Measurements from ENCODE around the gene JAK1. TPM values are rescaled to one million over a fixed set of nuclear protein-coding genes. Genes with fewer than 3 reads are reported as not detected.

JAK1 gene
- total and polyA plus RNA-seq, 2 experiments from 2014 or later = 8.0 to 19.5 TPM

DNA sequence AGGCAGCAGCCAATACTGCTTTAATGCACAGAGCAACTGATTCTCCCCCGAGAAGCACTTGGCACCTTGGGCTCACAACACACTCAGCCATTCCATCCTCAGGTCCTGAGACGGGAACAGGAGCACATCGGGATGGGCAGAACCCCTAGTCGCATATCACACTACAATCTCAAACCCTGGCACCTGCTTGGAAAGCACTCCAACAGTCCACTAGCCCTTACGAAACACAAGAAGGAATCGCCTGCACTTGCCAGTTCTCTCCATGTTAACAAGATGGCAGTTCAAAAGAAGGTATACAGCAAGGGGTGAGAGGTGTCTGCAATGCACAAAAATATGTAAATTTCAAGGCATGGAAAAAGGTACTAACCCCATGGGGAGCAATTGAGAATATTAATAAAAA is 21.4 kb downstream of the JAK1 start (continued):
- no peak for TF ChIP-seq EZH2 (IDR thresholded peaks at IDR 0.05; ENCODE audit: low read depth, unreplicated experiment)
- TF ChIP-seq, protein P1, sequence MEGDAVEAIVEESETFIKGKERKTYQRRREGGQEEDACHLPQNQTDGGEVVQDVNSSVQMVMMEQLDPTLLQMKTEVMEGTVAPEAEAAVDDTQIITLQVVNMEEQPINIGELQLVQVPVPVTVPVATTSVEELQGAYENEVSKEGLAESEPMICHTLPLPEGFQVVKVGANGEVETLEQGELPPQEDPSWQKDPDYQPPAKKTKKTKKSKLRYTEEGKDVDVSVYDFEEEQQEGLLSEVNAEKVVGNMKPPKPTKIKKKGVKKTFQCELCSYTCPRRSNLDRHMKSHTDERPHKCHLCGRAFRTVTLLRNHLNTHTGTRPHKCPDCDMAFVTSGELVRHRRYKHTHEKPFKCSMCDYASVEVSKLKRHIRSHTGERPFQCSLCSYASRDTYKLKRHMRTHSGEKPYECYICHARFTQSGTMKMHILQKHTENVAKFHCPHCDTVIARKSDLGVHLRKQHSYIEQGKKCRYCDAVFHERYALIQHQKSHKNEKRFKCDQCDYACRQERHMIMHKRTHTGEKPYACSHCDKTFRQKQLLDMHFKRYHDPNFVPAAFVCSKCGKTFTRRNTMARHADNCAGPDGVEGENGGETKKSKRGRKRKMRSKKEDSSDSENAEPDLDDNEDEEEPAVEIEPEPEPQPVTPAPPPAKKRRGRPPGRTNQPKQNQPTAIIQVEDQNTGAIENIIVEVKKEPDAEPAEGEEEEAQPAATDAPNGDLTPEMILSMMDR (conservative IDR thresholded peaks at IDR 0.05; ENCODE audit: low read depth in 2 of 2) = no peak
- TF ChIP-seq STAT1 (IDR thresholded peaks at IDR 0.05; ENCODE audit: unreplicated experiment) = no peak
- TF ChIP-seq CREB1 (CRISPR knock-in tag; IDR thresholded peaks at IDR 0.05; ENCODE audit: low read depth) = no peak

DNA sequence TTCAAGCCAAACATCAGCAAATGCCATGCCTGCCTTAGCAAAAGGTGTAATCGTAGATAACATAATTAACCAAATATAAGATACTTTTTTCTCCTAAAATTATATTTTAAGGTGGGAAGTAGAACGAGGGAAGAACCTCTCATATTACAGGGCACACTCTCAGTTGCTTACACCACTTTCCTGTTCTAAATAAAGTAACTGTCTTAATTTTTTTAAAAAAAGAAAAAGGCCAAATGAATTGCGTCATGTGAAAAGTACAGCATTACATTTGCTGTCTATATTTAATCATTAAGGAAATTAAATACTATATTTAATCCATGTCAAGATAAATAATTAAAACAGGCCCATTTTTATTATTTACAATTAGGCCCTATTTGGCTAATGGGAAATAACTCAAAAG is 23.7 kb downstream of the JAK1 start:
- H3K4me3 Mint-ChIP-seq = no peak overlapping the region
- no peaks in the 10 kb centered on the region for H3K36me3 ChIP-seq (ENCODE audit: insufficient read depth)
- H3F3A ChIP-seq (replicated peaks; ENCODE audit: low read depth) = no peaks in the 10 kb centered on the region
- DNase-seq (ENCODE audit: low spot score) (no peak), ATAC-seq (no peak)
- H3K36me3 Mint-ChIP-seq (ENCODE audit: low read depth) = no peaks in the 10 kb centered on the region
- no peaks in the 10 kb centered on the region for H3K27me3 ChIP-seq (ENCODE audit: insufficient read depth)
- no peaks in the 10 kb centered on the region for H3K9me2 ChIP-seq (ENCODE audit: insufficient read depth)
- H3K79me2 ChIP-seq (replicated peaks; ENCODE audit: insufficient read depth) = peaks cover 10% of the 10 kb centered on the region
- H3K27me3 Mint-ChIP-seq (ENCODE audit: insufficient read depth, low read depth, poor library complexity) = no peaks in the 10 kb centered on the region
- H3K27ac ChIP-seq (ENCODE audit: low read depth) = no peak overlapping the region
- peaks cover 8% of the 10 kb centered on the region; the same call in 2 of the 3 replicates for H3K4me1 Mint-ChIP-seq
- no peak overlapping the region for H3K27ac Mint-ChIP-seq
- H3K9me3 Mint-ChIP-seq = no peaks in the 10 kb centered on the region
- H2AFZ ChIP-seq = no peak overlapping the region
- H3K4me2 ChIP-seq = no peak overlapping the region
- H3K4me1 ChIP-seq (ENCODE audit: insufficient read depth) = no peaks in the 10 kb centered on the region
- no peak overlapping the region for H3K4me3 ChIP-seq
- no peaks in the 10 kb centered on the region for H4K20me1 ChIP-seq (replicated peaks; ENCODE audit: insufficient read depth)
- TF ChIP-seq CREB1 (CRISPR knock-in tag; IDR thresholded peaks at IDR 0.05; ENCODE audit: low read depth) = no peak
- no peak for TF ChIP-seq EZH2 (IDR thresholded peaks at IDR 0.05; ENCODE audit: low read depth, unreplicated experiment)
- TF ChIP-seq, protein P2, sequence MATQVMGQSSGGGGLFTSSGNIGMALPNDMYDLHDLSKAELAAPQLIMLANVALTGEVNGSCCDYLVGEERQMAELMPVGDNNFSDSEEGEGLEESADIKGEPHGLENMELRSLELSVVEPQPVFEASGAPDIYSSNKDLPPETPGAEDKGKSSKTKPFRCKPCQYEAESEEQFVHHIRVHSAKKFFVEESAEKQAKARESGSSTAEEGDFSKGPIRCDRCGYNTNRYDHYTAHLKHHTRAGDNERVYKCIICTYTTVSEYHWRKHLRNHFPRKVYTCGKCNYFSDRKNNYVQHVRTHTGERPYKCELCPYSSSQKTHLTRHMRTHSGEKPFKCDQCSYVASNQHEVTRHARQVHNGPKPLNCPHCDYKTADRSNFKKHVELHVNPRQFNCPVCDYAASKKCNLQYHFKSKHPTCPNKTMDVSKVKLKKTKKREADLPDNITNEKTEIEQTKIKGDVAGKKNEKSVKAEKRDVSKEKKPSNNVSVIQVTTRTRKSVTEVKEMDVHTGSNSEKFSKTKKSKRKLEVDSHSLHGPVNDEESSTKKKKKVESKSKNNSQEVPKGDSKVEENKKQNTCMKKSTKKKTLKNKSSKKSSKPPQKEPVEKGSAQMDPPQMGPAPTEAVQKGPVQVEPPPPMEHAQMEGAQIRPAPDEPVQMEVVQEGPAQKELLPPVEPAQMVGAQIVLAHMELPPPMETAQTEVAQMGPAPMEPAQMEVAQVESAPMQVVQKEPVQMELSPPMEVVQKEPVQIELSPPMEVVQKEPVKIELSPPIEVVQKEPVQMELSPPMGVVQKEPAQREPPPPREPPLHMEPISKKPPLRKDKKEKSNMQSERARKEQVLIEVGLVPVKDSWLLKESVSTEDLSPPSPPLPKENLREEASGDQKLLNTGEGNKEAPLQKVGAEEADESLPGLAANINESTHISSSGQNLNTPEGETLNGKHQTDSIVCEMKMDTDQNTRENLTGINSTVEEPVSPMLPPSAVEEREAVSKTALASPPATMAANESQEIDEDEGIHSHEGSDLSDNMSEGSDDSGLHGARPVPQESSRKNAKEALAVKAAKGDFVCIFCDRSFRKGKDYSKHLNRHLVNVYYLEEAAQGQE (IDR thresholded peaks at IDR 0.05; ENCODE audit: unreplicated experiment) = no peak
- no peak for TF ChIP-seq ZNF331 (CRISPR knock-in tag; IDR thresholded peaks at IDR 0.05; ENCODE audit: low read depth)
- TF ChIP-seq, protein P3, sequence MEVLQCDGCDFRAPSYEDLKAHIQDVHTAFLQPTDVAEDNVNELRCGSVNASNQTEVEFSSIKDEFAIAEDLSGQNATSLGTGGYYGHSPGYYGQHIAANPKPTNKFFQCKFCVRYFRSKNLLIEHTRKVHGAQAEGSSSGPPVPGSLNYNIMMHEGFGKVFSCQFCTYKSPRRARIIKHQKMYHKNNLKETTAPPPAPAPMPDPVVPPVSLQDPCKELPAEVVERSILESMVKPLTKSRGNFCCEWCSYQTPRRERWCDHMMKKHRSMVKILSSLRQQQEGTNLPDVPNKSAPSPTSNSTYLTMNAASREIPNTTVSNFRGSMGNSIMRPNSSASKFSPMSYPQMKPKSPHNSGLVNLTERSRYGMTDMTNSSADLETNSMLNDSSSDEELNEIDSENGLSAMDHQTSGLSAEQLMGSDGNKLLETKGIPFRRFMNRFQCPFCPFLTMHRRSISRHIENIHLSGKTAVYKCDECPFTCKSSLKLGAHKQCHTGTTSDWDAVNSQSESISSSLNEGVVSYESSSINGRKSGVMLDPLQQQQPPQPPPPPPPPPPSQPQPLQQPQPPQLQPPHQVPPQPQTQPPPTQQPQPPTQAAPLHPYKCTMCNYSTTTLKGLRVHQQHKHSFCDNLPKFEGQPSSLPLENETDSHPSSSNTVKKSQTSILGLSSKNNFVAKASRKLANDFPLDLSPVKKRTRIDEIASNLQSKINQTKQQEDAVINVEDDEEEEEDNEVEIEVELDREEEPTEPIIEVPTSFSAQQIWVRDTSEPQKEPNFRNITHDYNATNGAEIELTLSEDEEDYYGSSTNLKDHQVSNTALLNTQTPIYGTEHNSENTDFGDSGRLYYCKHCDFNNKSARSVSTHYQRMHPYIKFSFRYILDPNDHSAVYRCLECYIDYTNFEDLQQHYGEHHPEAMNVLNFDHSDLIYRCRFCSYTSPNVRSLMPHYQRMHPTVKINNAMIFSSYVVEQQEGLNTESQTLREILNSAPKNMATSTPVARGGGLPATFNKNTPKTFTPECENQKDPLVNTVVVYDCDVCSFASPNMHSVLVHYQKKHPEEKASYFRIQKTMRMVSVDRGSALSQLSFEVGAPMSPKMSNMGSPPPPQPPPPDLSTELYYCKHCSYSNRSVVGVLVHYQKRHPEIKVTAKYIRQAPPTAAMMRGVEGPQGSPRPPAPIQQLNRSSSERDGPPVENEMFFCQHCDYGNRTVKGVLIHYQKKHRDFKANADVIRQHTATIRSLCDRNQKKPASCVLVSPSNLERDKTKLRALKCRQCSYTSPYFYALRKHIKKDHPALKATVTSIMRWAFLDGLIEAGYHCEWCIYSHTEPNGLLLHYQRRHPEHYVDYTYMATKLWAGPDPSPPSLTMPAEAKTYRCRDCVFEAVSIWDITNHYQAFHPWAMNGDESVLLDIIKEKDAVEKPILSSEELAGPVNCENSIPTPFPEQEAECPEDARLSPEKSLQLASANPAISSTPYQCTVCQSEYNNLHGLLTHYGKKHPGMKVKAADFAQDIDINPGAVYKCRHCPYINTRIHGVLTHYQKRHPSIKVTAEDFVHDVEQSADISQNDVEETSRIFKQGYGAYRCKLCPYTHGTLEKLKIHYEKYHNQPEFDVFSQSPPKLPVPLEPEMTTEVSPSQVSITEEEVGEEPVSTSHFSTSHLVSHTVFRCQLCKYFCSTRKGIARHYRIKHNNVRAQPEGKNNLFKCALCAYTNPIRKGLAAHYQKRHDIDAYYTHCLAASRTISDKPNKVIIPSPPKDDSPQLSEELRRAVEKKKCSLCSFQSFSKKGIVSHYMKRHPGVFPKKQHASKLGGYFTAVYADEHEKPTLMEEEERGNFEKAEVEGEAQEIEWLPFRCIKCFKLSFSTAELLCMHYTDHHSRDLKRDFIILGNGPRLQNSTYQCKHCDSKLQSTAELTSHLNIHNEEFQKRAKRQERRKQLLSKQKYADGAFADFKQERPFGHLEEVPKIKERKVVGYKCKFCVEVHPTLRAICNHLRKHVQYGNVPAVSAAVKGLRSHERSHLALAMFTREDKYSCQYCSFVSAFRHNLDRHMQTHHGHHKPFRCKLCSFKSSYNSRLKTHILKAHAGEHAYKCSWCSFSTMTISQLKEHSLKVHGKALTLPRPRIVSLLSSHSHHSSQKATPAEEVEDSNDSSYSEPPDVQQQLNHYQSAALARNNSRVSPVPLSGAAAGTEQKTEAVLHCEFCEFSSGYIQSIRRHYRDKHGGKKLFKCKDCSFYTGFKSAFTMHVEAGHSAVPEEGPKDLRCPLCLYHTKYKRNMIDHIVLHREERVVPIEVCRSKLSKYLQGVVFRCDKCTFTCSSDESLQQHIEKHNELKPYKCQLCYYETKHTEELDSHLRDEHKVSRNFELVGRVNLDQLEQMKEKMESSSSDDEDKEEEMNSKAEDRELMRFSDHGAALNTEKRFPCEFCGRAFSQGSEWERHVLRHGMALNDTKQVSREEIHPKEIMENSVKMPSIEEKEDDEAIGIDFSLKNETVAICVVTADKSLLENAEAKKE (CRISPR knock-in tag; IDR thresholded peaks at IDR 0.05) = no peak
- TF ChIP-seq ZNF114 (CRISPR knock-in tag; IDR thresholded peaks at IDR 0.05) = no peak
- TF ChIP-seq, protein P1 (conservative IDR thresholded peaks at IDR 0.05; ENCODE audit: low read depth in 2 of 2) = no peak
- no peak for TF ChIP-seq JUNB (IDR thresholded peaks at IDR 0.05; ENCODE audit: unreplicated experiment)
- TF ChIP-seq, protein P4, sequence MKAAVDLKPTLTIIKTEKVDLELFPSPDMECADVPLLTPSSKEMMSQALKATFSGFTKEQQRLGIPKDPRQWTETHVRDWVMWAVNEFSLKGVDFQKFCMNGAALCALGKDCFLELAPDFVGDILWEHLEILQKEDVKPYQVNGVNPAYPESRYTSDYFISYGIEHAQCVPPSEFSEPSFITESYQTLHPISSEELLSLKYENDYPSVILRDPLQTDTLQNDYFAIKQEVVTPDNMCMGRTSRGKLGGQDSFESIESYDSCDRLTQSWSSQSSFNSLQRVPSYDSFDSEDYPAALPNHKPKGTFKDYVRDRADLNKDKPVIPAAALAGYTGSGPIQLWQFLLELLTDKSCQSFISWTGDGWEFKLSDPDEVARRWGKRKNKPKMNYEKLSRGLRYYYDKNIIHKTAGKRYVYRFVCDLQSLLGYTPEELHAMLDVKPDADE (IDR thresholded peaks at IDR 0.05) = no peak

All from GM23338 (cell line).